Activated naive CD8-positive, alpha-beta T cell treated with anti-CD3 and anti-CD28 coated beads, Interleukin-2, amount 50 U/mL, for 24 hours (primary cell): Measurements from ENCODE around the gene UBTF.

Source experiments
- ATAC-seq: fragments of 150-1000 bp; cut with Tn5 transposase; one replicate; pipeline ENCODE4 v1.10.0; 2021
- DNase-seq: peaks from one replicate; pipeline ENCODE4 v3.0.0; 2021
- H3K27ac Mint-ChIP-seq: one replicate; pipeline ENCODE4 v1.8.0; 2021; ENCODE audit warnings: mild to moderate bottlenecking, mixed read lengths
- H3K27me3 Mint-ChIP-seq: one replicate; pipeline ENCODE4 v1.8.0; 2021; ENCODE audit warnings: mixed read lengths
- H3K36me3 Mint-ChIP-seq: one replicate; pipeline ENCODE4 v1.8.0; 2021; ENCODE audit warnings: low read depth, mixed read lengths
- H3K4me1 Mint-ChIP-seq: one replicate; pipeline ENCODE4 v1.8.0; 2021; ENCODE audit warnings: mixed read lengths
- H3K4me3 Mint-ChIP-seq: one replicate; pipeline ENCODE4 v1.8.0; 2021; ENCODE audit warnings: mild to moderate bottlenecking, moderate library complexity, mixed read lengths
- H3K9me3 Mint-ChIP-seq: one replicate; pipeline ENCODE4 v1.8.0; 2021; ENCODE audit warnings: mixed read lengths

The UBTF gene

DNA sequence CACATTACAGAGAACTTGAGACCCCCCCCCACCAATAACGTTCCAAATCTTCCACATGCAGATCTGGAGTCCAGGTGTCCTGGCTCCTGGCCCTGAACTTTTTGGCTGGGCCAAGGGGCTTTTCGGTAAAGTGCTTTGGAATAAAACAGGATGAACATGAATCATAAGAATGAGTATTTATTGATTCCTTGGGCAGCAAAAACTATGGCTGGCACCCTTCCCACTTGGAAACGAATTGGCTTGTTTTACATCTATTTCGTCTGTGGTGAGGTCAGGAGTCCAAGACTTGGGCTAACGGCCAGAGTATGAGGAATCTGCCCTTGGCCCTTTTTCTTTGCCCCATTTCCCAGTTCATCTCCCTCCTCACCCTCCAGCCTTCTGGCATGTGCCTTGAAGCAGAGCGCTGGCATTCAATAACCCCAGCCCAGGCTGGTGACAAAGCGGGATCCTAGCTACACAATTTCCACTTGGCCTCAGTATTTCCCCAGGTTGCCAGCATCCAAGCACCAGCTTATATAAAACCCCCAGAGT is 4.1 kb upstream of the UBTF start:
- Mint-ChIP-seq H3K4me1 (peaks cover 17% of the 10 kb centered on the region), H3K9me3 (no peaks in the 10 kb centered on the region), H3K4me3 (no peak overlapping the region), H3K27ac (no peak overlapping the region), H3K36me3 (no peaks in the 10 kb centered on the region), H3K27me3 (no peaks in the 10 kb centered on the region)
- no peak for ATAC-seq
- no peak for DNase-seq

DNA sequence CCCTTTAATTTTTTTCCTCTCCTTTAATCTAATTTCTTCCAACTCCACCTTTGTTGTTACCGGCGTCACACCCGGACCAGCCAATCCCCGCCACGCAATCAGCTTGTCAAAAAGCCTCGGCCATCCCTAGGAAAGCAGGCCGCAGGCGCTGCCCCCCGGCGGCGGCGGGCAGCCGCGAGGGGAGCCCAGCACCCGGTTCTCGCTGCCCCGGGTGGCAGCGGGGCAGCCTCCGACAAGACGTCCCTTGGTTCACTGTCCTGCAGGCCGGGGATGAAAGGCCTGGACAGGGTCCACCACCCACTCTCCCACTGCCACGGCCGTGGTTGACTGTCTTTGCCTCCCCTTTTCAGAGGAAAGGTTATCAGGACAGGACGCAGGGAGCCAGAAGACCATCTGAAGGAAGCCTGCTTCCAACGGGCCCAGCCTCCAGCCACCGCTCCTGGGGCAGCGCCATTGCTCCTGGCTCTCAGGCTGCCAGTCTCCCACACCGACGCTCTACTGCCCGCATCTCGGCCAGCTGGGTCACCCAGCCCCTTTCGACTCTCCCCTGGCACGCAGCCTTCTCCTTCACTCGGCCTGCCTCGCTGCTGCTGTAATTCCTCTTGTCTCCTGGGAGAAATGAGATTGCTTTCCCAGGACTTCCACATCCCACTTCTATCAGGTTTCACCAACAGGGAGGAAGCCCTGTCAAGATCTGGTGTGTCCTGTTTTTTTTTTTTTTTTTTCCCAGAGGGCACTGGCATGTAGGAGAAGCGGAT is 2.8 kb upstream of the UBTF start:
- Mint-ChIP-seq H3K27me3 (no peaks in the 10 kb centered on the region), H3K9me3 (no peaks in the 10 kb centered on the region), H3K27ac (peak overlapping the region; percentile 86), H3K4me3 (peak overlapping the region; percentile 89), H3K36me3 (peaks cover 6% of the 10 kb centered on the region), H3K4me1 (peaks cover 21% of the 10 kb centered on the region)
- ATAC-seq, result no peak
- DNase-seq, result peak; percentile 64

DNA sequence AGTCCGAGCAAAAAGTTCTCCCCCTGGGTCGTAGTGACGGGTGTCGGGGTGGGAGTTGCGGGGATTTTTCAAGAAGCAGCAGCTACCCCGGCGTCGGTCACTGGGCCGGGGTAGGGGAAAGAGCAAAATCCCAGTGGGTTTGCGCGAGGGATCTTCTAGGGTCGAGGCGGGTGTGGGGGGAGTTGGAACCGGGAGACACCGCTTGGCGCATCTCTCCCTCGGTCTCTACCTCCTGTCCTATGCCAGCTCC is 2.3 kb upstream of the UBTF start:
- Mint-ChIP-seq H3K4me1 (peaks cover 24% of the 10 kb centered on the region), H3K27ac (peak overlapping the region; percentile 86), H3K36me3 (peaks cover 9% of the 10 kb centered on the region), H3K4me3 (peak overlapping the region; percentile 89), H3K27me3 (no peaks in the 10 kb centered on the region), H3K9me3 (no peaks in the 10 kb centered on the region)
- ATAC-seq, result no peak
- DNase-seq, result no peak

DNA sequence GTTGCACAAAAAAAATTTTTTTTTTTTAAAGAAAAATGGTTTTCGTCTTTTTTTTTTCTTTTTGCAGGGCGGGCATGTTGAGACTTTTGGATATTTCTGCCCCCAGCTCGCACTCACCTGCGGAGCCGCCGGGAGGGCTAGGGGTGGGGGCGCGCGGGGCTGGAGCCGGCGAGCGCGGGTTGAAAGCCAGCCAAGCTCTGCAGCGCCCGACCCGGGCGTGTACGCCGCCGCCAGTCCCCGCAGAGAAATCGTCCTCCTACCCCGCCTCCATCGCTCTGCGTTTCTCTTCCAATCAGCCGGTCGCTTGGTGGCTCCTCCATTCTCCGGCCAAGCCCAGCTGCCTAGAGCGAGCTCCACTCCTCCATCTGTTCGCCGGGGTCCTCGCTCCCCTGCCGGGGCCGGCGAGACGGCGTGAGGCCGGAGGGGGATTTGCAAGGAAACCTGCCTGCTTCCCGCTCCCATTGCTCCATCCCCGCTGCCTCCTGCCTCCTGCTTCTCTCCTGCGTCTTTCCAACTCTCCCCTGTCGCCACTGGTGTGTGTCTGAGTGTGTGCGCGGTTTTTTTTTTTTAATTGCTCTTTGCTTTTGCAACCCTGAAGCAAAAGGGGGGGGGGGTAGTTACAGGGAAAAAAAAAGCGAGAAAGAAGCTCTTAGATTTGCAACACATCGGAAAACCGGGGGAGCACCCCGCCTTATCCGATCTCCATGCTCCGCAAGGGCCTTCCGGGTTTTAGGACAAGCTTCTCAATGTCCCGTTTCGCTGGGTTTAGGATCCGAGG is 1.8 kb upstream of the UBTF start:
- peak; percentile 18 for ATAC-seq
- Mint-ChIP-seq H3K9me3 (no peaks in the 10 kb centered on the region), H3K27me3 (no peaks in the 10 kb centered on the region), H3K4me1 (peaks cover 30% of the 10 kb centered on the region), H3K27ac (peak overlapping the region; percentile 86), H3K36me3 (peaks cover 14% of the 10 kb centered on the region), H3K4me3 (peak overlapping the region; percentile 89)
- DNase-seq, result peak; percentile 73

DNA sequence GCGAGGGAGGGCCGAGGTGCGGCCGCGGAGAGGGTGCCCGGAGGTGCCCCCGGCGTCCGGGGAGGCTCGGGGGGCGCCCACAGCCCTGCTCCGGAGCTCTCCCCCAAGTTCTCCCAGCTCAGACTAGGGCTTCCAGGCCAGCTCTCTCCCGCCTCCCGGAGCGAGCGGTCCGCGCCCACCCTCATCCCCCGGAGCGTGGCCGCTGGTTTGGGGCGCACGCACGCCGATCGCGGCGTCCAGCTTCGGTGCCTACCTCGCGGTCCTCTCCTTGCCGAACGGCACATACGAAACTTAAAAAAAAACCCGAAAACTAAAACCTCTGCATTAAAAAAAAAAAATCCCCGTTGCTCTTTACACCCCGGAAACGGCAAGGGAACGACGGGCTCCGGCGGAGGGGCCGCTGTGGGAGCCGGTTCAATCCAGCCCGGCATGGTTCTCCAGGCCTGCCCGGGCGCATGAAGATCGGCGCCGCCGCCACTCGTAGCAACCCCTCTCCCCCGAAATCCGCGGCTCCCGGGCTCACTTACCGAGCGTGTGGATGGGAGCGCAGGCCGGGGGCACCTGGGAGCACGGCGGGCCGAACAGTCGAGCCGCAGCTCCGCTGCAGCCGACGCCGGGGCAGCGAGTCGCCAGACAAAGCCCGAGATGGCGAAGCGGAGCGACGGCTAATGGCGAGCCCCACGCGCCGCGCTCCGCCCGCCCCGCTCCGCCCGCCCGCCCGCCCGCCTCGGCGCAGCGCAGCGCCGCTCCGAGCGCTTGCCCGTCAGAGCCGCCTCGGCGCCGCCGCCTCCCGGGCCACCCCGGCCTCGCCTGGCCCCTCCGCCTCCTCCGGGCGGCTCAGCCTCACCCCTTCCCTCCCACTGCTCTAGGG is 973 bp upstream of the UBTF start:
- Mint-ChIP-seq H3K4me3 (peak overlapping the region; percentile 89), H3K27ac (peak overlapping the region; percentile 93), H3K4me1 (peaks cover 38% of the 10 kb centered on the region), H3K27me3 (no peaks in the 10 kb centered on the region), H3K36me3 (peaks cover 23% of the 10 kb centered on the region), H3K9me3 (no peaks in the 10 kb centered on the region)
- ATAC-seq (peak; percentile 18), DNase-seq (peak; percentile 62)

DNA sequence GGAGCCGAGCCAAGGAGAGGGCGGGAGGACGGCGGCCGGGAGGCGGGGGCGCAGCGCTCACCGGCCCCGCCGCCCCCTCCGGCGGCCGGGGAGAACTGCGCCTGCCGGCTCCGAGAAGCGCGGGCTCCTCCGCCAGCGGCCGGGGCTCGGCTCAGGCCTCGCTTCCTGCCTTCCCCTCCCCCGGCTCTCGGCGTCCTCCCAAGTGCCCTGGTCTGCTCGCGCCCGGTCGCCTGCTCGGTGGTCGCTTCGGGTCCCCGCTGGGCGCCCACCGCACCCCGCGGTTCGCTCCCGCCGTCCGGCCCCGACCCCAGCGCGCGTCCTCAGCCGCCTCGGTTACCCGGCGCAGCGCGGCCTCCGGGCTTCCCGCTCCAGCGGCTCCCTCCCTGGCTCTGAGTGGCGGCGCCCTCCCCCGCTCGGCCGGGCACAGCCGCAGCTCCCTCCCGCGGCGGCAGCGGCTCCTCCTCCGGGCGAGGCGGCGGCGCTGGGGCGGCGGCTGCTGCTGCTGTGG is 313 bp downstream of the UBTF start:
- no peak overlapping the region for H3K27ac Mint-ChIP-seq
- DNase-seq, result peak; percentile 78
- H3K4me1 Mint-ChIP-seq, result peaks cover 51% of the 10 kb centered on the region
- peak; percentile 34 for ATAC-seq
- no peaks in the 10 kb centered on the region for H3K27me3 Mint-ChIP-seq
- H3K9me3 Mint-ChIP-seq, result no peaks in the 10 kb centered on the region
- peaks cover 35% of the 10 kb centered on the region for H3K36me3 Mint-ChIP-seq
- H3K4me3 Mint-ChIP-seq, result no peak overlapping the region

DNA sequence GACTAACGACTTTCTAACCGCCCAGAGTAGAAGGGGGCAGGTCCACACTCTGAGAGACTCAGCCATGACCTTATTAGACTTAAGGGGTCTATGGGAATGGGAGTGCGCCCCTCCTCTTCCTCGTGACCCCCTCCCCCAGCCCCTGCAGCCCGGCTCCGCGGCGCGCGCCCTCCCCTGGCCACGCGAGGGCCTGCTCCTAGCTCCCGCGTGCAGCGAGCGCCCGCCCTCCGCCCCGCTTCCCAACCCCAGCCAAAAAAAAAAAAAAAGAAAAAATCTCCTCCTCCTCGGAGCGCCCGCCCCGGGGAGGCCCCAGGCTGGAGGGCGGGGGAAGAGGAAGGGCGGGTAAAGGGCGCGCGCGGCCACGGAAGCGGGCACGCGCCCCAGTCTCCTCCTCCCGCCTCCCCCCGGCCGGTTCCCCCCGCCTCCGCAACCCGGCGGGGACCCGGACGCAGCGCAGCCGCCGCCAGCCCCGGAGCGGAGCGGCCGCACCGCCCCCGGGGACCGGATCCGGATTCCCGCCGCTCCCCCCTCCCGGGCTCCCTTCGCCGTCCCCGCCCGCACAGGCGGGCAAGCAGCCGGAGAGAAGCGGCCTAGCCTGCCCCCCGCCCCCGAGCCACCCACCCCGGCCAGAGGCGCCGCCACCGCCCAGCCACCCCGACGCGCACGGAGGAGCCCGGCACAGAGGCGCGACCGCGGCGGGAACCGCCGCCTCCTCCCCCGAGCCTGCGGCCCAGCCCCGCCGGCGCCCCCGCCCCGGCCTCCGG is 949 bp downstream of the UBTF start:
- no peaks in the 10 kb centered on the region for H3K9me3 Mint-ChIP-seq
- no peaks in the 10 kb centered on the region for H3K27me3 Mint-ChIP-seq
- peaks cover 57% of the 10 kb centered on the region for H3K4me1 Mint-ChIP-seq
- H3K36me3 Mint-ChIP-seq, result peaks cover 42% of the 10 kb centered on the region
- peak overlapping the region; percentile 95 for H3K4me3 Mint-ChIP-seq
- peak overlapping the region; percentile 99 for H3K27ac Mint-ChIP-seq
- DNase-seq, result peak; percentile 88
- ATAC-seq, result peak; percentile 34

DNA sequence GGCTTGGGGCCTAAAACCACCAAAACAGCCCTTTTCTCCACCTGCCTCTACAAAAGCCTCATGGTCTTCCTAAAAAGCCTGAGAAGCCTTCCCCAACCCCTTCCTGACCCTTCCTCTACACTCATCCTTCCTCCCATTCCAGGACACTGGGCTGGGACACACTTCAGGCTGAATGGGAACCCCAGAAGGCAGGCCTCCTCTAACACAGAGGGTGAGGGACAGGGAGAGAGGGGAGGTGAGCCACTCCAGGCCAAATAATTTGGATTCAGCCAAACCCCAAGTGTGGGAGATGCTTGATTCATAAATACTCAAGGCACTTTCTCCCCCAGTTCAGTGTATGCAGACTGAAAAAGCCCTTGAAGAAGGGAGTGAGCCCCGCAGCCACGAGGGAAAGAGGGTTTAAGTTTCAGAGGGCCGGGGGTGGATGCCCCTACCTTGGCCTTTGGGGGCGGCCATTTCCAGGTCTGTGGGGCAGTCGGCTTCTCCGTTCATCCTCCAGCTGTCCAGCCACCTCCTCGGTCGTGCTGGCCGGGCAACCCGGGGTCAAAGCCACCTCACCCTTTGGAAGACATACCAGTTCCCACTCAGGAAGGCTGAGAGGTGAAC is 1.6 kb downstream of the UBTF start:
- H3K27ac Mint-ChIP-seq, result peak overlapping the region; percentile 99
- peaks cover 48% of the 10 kb centered on the region for H3K36me3 Mint-ChIP-seq
- peak overlapping the region; percentile 95 for H3K4me3 Mint-ChIP-seq
- no peaks in the 10 kb centered on the region for H3K9me3 Mint-ChIP-seq
- no peaks in the 10 kb centered on the region for H3K27me3 Mint-ChIP-seq
- peaks cover 62% of the 10 kb centered on the region for H3K4me1 Mint-ChIP-seq
- ATAC-seq (no peak), DNase-seq (no peak)

DNA sequence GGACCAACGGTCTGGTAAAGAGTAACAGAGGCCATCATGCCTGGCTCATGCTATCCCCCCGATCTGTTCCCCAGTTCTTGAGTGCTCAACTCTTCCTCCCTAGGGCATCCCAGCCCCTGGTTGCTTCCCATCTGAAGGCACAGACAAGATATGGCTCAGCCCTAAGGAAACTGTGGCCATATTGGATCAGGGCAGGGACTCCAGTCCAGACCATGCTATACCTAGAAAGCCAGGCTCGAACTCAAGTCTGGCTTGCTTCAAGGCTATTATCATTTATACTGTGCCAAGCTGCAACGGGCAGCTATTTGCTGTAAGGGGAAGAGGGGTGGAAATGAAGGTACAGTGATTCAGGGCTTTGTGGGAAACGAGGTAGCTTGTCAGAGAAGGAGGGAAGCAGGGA is 2.8 kb downstream of the UBTF start:
- peaks cover 57% of the 10 kb centered on the region for H3K4me1 Mint-ChIP-seq
- DNase-seq, result no peak
- peak overlapping the region; percentile 99 for H3K27ac Mint-ChIP-seq
- H3K4me3 Mint-ChIP-seq, result peak overlapping the region; percentile 95
- ATAC-seq, result no peak
- H3K27me3 Mint-ChIP-seq, result no peaks in the 10 kb centered on the region
- H3K9me3 Mint-ChIP-seq, result no peaks in the 10 kb centered on the region
- H3K36me3 Mint-ChIP-seq, result peaks cover 50% of the 10 kb centered on the region

DNA sequence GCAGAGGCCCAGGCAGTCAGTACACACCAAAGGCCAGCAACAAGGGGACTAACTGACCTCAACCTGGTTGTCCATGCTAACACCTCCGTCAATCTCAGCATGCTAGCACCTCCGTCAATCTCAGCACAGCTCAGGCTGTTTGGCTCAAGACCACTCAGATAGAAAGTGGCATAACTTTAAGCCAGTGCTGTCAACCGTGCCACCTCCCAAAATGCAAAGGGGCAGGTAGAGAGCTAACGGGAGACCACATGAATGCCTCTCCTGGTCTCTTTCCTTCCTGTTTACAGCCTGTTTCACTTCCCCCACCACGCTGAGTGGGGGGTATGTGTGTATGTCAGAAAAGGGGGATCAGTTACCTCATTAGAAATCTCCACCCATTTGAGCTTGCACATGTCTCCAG is 3.3 kb downstream of the UBTF start:
- H3K4me1 Mint-ChIP-seq, result peaks cover 56% of the 10 kb centered on the region
- H3K27me3 Mint-ChIP-seq, result no peaks in the 10 kb centered on the region
- peak overlapping the region; percentile 99 for H3K27ac Mint-ChIP-seq
- DNase-seq (peak; percentile 53), ATAC-seq (peak; percentile 5)
- peak overlapping the region; percentile 95 for H3K4me3 Mint-ChIP-seq
- H3K36me3 Mint-ChIP-seq, result peaks cover 50% of the 10 kb centered on the region
- H3K9me3 Mint-ChIP-seq, result no peaks in the 10 kb centered on the region

DNA sequence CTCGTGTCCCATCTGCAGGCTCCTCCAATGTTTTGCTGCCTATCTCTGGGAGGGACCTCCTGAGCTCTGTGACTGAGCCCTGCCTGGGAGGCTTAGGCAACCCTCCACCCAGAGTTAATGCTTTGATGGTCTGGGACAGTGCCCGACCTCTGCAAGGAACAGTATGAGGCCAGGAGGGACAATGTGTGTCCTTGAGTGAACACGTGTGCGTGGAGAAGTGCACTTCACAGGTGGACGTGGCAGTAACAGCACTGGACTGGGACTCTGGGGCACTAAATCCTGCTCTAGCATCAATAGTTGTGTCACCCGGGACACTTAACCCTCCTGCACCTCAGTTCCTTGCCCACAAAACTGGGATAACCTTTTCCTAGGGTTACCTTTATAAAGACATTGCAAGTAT is 4.6 kb downstream of the UBTF start:
- Mint-ChIP-seq H3K27ac (peak overlapping the region; percentile 99), H3K9me3 (no peaks in the 10 kb centered on the region), H3K4me3 (peak overlapping the region; percentile 95), H3K27me3 (no peaks in the 10 kb centered on the region), H3K36me3 (peaks cover 53% of the 10 kb centered on the region), H3K4me1 (peaks cover 63% of the 10 kb centered on the region)
- ATAC-seq (no peak), DNase-seq (no peak)

DNA sequence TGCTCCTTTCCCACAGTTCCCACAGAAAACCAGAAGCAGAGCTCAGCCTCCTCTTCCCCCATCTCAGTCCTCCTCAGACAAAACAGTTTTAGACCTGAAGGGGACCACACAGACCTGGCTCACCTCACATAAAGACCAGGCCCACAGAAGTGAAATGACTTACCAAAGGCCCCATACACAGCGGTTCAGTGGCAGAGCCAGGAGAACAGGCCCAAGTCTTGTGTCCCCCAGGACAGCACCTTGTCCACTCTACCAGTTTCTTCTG is 5.3 kb downstream of the UBTF start:
- ATAC-seq, result no peak
- Mint-ChIP-seq H3K9me3 (no peaks in the 10 kb centered on the region), H3K27ac (peak overlapping the region; percentile 99), H3K27me3 (no peaks in the 10 kb centered on the region), H3K4me1 (peaks cover 70% of the 10 kb centered on the region), H3K36me3 (peaks cover 60% of the 10 kb centered on the region), H3K4me3 (peak overlapping the region; percentile 32)
- no peak for DNase-seq

DNA sequence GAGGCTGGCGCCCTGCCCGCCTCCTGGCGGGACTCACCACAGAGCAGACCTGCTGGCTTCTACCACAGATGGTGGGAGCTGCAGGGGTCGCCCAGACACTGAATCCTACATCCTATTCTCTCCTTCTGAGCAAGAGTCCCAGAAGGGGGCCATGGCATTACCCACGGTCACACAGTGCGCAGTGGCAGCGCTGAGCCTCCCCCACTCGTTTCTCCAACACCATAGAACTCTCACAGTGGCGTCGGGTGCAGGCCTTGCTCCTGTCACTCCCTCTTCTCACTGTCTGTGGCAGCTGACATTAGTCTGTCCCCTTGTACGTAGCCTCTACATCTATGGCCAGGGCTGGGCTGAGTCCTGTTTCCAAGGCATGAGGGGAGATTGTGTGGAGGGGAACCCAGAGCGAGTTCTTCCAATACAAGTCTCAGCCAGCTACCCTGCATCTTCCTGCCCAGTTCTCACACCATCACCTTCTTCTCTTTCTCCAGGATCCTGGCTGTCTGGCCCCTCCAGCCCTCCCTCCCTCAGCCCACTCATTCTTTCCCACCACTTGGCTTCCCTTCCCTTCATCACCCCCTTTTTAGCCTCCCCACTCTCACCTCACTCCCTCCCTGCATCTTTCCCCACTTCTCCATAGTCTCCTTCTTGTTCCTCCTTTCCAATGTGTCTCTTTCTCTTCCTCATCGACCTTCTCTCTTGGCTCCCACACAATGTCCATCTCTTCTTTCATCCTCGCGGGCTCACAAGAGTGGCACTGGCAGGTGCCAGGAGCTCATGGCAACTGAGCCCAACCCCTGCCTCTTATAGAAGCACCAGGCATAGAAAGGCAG is 5.9 kb downstream of the UBTF start:
- no peaks in the 10 kb centered on the region for H3K27me3 Mint-ChIP-seq
- peaks cover 64% of the 10 kb centered on the region for H3K36me3 Mint-ChIP-seq

More for the DNA sequence above, 5.9 kb downstream of the UBTF start:
- DNase-seq, result no peak
- peaks cover 74% of the 10 kb centered on the region for H3K4me1 Mint-ChIP-seq
- peak overlapping the region; percentile 32 for H3K4me3 Mint-ChIP-seq
- H3K27ac Mint-ChIP-seq, result peak overlapping the region; percentile 99
- no peaks in the 10 kb centered on the region for H3K9me3 Mint-ChIP-seq
- ATAC-seq, result no peak
